GM12873 (cell line): ENCODE data around the gene SLC5A12.

Experiments
- TF ChIP-seq, protein P1 (sequence below): IDR thresholded peaks from 2 replicates; pipeline ENCODE4 v1.5.1; 2012; ENCODE audit warnings: low read depth, mild to moderate bottlenecking, moderate library complexity, low read length, control low read depth; ENCODE audit not compliant: insufficient read depth; ENCODE audit errors: missing control alignments

The SLC5A12 gene

DNA sequence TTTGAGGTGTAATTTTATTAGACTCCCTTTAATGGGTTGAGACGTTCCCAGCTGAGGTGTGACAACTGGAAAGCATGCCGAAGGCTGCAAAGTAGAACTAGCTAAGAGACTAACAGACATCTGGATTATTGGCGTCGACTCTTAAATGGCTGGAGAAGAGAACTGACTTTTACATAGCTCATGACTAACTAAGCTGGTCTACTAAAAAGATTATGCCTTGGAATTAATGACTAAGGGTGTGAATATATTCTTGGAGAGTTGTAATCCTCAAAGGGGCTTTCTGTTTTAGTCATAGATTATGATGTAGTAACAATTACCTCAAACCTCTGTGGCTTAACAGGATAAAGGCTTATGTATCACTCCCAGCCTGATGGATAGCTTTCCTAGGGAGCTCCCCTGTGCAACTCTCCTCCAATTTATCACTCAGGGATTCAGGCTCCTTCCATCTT lies 39.5 kb upstream of the SLC5A12 start:
- TF ChIP-seq, protein P1, sequence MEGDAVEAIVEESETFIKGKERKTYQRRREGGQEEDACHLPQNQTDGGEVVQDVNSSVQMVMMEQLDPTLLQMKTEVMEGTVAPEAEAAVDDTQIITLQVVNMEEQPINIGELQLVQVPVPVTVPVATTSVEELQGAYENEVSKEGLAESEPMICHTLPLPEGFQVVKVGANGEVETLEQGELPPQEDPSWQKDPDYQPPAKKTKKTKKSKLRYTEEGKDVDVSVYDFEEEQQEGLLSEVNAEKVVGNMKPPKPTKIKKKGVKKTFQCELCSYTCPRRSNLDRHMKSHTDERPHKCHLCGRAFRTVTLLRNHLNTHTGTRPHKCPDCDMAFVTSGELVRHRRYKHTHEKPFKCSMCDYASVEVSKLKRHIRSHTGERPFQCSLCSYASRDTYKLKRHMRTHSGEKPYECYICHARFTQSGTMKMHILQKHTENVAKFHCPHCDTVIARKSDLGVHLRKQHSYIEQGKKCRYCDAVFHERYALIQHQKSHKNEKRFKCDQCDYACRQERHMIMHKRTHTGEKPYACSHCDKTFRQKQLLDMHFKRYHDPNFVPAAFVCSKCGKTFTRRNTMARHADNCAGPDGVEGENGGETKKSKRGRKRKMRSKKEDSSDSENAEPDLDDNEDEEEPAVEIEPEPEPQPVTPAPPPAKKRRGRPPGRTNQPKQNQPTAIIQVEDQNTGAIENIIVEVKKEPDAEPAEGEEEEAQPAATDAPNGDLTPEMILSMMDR, result no peak

DNA sequence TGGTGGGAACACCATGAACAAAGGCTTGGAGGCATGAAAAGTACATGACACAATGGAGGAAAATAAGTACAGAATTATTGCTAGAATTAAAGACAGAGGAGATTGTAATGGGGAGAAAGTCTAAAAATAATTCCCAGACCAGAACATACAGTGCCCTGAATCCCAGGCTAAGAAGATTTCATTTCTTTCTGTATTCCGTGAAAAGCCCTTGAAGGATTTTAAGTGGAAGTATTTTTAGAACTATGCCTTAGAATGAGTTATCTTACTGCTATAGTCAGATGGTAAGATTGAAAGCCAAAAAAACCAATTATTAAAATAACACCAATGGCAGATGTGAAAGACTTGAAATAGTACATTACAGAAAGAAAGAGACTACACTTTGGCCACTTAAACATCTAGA lies 36.1 kb upstream of the SLC5A12 start:
- TF ChIP-seq, protein P1, result no peak

DNA sequence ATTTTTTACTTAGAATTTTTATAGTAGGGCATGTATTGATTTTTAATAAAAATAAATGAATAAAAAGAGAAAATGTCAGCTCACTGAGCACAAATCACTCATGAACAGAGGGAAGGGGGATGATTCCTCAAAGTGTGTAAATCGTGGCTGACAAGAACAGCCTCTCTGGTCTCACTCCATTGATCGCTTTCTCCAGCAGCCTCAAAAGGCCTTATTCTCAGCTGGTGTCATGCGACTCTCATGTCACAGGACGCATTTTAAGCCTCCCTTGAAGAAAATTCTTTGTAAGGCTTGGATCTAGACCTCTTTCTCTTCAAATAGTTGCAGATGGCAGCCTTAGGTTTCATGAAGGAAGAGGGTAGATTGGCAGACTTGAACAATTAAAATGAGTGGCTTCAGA lies 33.9 kb upstream of the SLC5A12 start:
- TF ChIP-seq, protein P1, result no peak

DNA sequence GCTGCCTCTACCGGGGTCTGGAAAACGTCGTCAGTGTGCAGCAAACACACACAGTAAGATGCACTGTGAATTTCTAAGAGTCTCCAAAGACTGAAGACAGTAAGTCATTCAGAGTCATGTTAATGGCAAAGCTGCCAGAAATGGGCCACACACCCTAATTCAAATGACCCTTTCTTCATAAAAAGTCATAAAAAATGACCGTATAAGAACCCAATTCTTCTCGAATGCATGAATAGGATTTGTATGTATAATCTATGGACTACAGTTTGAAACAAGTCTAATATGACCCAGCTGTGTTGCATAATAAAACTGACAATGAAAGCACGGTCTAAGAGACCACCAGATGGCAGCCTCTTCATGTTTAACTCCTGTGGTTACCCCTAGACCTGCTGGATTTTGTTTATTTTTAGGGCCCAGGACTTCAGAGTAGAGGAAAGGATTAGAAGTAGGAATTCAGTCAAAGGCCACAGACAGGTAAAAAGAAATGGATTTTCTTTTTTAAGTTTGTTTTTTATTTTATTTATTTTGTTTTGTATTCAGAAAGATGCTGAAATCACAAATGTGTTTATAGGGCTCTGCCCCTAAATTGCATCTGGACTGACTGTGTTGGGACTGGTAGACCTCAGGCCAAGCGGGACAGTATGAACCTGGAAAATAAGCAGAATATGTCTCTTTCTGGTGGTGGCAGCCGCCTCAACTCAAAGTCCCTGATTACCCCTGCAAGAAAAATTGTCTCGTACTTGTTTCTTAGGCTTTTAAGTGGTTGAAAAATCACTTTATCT lies 32.1 kb upstream of the SLC5A12 start:
- TF ChIP-seq, protein P1, result peak; percentile 55

DNA sequence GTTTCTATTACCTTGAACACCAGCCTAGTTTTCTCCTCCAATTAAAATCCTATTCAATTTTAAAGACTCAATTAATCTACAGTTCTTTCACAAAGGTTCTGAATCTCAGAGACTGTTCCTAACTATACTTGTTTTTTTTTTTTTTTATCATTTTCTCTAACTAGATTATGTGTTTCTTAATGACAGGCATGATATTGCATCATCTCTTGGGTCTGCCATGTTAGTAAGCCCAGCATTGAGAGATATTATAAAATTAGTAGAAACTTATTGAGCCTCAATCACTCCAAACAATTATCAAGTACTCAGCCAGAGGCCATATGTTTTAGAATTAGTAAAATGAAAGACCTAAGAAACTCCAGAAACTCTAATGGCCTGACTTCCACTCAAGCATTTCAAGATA lies 28.1 kb upstream of the SLC5A12 start:
- TF ChIP-seq, protein P1, result no peak

DNA sequence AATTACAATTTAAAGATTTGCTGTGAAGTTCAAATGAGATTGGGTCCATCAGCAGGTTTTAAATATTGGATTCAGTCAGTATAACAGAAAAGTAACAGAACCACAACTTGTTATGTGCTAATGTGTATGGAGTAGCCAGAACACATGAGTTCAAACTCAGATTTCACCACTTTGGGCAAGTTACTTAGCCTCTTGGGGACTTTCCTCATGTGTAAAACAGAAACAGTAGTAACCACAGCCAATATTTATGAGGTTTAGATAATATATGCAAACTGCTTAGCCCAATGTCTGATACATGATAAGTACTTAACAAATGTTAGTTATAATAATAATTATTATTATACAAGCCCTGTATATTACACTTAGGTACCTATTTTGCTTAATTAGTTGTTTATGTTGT lies 21.8 kb upstream of the SLC5A12 start:
- TF ChIP-seq, protein P1, result no peak

DNA sequence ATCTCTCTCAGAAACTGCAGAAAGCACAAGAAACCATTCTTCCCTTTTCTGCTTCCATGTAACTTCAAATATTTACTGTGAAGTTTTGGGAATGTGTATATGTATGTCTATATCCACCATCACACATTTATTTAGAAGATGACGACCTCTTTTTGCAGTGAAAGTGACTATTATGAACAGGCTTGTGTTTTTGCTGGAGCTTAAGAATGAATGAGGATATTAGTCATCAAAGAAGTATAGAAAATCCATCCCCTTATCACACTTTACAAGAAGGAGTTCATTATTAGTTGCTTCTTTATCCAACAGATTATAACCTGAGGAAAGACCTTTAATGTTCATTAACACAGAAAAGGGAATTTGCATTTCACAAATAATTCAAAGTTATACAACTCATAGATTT lies 21.1 kb upstream of the SLC5A12 start:
- TF ChIP-seq, protein P1, result no peak
